ENCODE measurements around the gene KRT77.
A peak's percentile ranks its signal among the peaks of the same experiment; 100 is the strongest.

The KRT77 gene

GRCh38 chr12:52740584-52740983 is 37.3 kb upstream of the KRT77 start (continued):
- TF ChIP-seq PRDM2 (tag by site-specific recombination; IDR thresholded peaks at IDR 0.05; ENCODE audit: borderline replicate concordance) (no peak), SP7 (tag by site-specific recombination; IDR thresholded peaks at IDR 0.05) (no peak), ZNF155 (tag by site-specific recombination; IDR thresholded peaks at IDR 0.05) (no peak), ZNF221 (tag by site-specific recombination; IDR thresholded peaks at IDR 0.05; ENCODE audit: borderline replicate concordance) (no peak), ZEB2 (tag by site-specific recombination; IDR thresholded peaks at IDR 0.05) (peak; percentile 51), PRDM4 (tag by site-specific recombination; IDR thresholded peaks at IDR 0.05) (no peak), ZNF600 (tag by site-specific recombination; IDR thresholded peaks at IDR 0.05) (no peak), SP2 (tag by site-specific recombination; IDR thresholded peaks at IDR 0.05) (no peak), GLIS1 (tag by site-specific recombination; IDR thresholded peaks at IDR 0.05) (no peak), ZNF626 (tag by site-specific recombination; IDR thresholded peaks at IDR 0.05) (no peak), ZNF121 (tag by site-specific recombination; IDR thresholded peaks at IDR 0.05) (no peak), ZNF362 (tag by site-specific recombination; IDR thresholded peaks at IDR 0.05) (no peak), ZNF843 (tag by site-specific recombination; IDR thresholded peaks at IDR 0.05) (no peak), ELK4 (IDR thresholded peaks at IDR 0.05; ENCODE audit: borderline replicate concordance, low read depth, low read length) (no peak), ZNF639 (tag by site-specific recombination; IDR thresholded peaks at IDR 0.05) (no peak), ZNF280D (tag by site-specific recombination; IDR thresholded peaks at IDR 0.05) (no peak), PRDM10 (tag by site-specific recombination; IDR thresholded peaks at IDR 0.05) (no peak), ZSCAN18 (tag by site-specific recombination; IDR thresholded peaks at IDR 0.05) (no peak), SP3 (tag by site-specific recombination; IDR thresholded peaks at IDR 0.05) (no peak)

All from HEK293 (cell line).